Iris pigment epithelial cell (primary cell): ENCODE data around the gene MTM1.
A peak's percentile ranks its signal among the peaks of the same experiment; 100 is the strongest.

Experiments used
- DNase-seq: peaks from one replicate; pipeline ENCODE4 v3.0.0-alpha.2; 2011; ENCODE audit warnings: low read depth

The MTM1 gene

DNA sequence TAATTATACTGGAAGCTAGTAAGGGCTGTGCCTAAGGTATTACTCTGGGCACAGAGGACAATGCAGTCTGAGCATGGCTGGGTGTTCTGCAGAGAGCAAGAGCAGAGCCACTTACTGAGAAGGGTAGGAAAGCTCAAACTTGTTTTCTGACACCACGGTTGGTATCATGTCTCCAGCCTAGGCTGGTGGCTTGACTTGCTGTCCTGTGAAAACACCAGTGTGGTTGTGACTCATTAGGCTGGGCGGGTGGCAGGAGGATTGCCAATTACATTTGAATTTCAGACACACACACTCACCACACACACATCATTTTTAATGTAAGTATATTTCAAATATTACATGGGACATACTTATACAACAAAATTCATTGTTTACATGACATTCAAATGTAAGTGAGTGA, 19.7 kb upstream of the MTM1 start:
- DNase-seq: no peak

DNA sequence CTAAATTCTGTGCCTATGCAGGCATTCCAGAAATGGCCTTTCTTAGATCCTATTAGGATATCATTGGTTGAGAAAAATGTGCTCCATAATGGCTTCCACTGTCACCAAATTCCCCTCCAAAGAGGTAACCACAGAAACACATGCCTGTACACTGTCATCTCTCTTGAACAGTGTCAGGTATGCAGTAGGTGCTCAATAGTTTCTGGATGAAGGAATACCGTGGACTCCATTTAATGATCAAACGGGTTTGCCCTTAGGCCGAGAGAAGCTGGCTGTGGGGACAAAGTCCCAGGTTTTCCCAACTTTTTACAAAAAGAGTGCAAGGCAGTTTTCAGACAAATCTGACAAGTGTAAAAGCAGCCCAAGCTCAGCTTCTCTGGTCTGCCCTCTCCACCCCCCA, 16.5 kb upstream of the MTM1 start:
- no peak for DNase-seq

DNA sequence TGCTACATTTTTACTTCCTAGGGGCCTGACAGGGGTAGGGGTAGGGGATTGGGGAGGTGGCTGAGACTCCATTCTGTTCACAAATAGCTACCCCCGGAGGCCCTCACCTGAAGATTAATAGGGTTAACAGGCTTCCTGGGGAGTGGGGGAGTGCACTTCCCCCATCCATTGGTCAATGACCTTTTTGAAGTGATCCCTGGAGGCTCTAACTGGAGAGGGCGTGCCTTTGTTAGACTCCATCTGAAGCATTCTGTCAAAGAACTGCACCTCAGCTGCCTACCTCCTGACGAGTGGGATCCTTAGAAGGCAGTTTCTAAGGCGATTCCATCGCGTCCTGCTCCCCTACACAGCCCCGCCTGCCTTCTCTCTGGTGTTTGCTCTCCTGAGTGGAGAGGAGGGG, 10.0 kb upstream of the MTM1 start:
- DNase-seq: no peak

DNA sequence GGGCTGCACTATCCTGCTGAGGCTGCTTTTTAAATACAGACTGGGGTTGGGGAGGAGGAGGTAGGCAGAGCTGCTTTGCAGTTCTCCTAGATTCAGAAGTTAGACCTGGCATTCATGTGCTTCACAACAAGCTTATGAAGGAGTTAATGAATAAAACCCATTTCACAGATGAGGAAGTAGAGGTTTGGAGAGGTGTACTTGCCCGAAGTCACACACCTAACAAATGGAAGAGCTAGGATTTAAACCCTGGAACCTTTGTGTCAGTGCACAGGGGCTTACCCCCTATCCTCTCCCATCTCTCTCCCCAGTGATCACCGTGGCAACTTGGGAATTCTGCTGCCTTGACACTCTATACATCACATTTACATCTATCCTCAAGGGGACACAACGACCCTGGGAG, 3.6 kb upstream of the MTM1 start:
- DNase-seq: no peak

DNA sequence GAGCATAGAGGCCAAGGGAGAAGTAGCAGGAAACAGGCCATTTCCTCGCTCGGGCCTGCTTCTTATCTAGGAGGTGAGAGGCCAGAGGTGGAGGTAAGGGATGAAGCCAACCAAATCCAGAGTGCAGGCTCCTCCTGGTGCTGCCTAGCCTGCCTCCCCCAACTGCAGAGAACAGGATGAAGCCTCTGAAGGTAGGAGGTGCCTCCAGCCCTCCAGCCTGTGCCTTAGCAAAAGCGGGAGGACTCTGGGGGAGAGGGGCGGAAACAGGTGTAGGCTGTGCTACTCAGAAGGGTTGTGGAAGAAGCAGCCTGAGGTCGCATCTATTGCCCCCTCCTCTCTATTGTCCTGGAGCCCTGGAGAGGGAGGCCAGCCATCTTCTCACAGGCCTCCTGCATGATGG, 2.9 kb upstream of the MTM1 start:
- DNase-seq: no peak

DNA sequence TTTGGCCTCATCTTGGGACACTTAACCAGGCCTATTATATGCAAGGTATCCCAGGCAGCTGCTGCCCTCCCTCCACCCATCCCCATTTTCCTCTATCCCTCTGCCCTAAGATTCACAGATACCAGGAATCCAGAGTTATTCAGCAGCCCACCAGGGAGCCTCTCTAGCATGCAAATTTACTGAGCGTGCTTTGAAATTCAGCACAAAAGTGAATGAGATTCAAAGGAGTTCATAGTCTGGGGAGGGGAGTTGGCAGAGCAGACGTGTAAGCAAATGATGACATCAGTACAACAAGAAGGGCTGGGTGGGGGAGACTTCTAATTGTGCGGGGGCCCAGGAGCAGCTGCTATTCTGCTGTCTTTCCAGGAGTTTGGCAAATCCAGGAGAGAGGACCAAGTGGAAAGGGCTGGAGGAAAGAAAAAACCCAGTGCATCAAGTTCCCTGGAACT, 1.7 kb upstream of the MTM1 start:
- DNase-seq: no peak

DNA sequence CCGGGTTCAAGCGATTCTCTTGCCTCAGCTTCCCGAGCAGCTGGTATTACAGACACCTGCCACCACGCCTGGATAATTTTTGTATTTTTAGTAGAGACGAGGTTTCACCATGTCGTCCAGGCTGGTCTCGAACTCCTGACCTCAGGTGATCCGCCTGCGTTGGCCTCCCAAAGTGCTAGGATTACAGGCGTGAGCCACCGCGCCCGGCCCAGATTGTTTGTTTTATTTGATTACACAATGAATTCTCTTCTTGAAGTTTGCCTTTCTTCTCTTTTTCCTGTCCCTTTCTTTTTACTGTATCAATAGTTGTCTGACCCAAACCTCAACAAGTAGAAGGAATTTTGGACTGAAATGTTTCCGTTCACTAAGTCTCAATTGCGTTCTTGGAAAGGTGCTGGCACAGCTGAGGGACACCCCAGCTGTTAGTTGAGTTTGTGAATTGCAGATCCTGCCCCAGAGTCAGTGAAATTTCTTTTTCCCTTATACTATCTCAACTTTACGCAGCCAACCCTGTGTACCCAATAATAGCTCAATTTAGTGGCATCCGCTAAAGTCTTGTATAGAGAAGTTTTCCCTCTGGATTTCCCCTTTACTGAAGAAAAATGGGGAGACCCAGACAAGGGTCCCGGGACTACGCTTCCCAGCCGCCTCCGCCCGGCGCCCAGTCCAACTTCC, 639 bp upstream of the MTM1 start:
- no peak for DNase-seq

DNA sequence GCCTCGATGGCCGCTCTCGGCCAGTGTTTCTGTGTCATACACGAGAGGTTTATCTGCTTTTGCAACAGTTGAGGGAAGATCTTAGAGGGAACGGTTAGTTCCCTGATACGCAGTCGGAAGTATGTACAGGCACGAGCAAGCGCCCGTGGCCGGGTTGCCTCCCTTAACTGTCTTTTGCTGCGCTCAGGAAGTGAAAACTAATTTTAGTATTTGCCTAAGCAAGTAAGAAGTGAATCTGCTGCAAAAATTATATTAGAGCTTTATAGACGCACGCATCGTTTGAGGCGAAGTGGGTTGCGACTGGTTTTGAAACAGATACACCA, 695 bp downstream of the MTM1 start:
- DNase-seq: peak; percentile 56

DNA sequence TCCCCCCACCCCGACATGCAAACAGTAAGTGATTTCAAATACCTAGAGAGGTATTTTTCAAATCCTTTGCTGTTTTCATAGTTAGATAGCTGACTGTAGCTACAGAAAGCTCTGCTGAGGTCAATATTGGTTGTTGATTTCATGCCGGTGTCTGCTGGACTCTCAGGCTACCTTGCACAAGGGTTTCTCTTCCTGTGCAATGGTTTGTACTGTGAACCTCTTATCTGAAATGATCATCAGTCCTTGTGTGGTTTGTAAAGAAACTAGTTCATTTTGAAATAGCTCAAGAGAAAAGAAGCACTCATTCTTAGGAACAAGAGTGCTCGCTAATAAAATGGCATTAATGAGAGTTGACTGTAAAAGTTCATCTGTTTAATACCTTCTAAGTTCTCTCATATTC, 2.1 kb downstream of the MTM1 start:
- peak; percentile 52 for DNase-seq

DNA sequence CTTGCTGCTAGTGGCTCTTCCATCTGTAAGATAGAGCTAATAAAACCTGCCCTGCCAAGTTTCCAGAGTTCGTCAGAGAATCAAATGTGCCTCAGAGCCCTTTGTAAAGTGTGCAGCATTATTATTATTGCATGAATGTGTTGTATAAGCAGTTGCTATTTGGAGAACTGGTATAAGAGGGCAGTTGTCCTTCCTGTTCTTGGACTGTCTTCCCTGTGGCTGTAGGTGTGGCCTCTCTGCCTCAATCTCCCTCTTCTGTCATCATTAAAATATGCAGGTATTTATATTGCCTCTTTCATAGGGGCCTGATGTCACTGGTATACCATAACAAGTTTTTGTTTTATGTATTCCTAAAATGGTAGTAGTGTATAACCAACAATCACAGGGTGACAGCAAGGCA, 3.8 kb downstream of the MTM1 start:
- no peak for DNase-seq

DNA sequence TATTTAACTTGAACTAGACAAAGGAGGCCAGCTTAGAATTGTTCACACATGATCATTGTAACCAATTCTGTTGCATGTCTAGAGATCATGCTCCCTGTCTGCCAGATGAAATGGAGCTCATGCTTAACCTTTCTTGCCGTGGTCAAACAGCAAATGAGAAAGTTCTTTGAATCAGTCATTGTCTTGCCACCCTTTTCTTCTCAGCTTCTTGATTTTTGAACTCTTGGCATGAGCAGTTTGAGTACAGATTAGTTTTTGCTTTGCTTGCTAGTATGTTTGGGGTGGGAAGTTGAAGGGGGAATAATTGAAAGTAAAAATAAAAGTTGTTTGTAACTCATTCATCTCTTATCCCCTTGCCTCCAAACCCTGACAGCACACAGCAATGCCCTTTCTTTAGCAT, 4.7 kb downstream of the MTM1 start:
- no peak for DNase-seq

DNA sequence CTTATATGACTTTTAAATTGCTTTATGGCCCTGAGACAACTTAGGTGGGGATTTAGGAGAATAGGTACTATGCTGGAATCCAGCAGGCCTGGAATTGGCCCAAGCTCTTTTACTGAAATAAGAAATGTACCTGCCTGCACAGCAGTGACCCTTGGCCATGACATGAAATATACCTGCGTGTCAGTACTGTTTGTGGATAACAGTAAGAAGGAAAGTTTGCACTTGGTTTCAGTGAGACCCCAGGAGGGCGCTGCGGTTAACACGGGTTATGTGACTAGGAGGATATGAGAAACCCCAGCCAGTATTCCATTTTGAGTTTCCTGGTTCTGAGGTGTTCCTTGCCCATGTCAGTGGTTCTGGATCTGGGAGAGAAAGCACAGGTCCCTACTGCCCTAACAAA, 5.3 kb downstream of the MTM1 start:
- DNase-seq: no peak

DNA sequence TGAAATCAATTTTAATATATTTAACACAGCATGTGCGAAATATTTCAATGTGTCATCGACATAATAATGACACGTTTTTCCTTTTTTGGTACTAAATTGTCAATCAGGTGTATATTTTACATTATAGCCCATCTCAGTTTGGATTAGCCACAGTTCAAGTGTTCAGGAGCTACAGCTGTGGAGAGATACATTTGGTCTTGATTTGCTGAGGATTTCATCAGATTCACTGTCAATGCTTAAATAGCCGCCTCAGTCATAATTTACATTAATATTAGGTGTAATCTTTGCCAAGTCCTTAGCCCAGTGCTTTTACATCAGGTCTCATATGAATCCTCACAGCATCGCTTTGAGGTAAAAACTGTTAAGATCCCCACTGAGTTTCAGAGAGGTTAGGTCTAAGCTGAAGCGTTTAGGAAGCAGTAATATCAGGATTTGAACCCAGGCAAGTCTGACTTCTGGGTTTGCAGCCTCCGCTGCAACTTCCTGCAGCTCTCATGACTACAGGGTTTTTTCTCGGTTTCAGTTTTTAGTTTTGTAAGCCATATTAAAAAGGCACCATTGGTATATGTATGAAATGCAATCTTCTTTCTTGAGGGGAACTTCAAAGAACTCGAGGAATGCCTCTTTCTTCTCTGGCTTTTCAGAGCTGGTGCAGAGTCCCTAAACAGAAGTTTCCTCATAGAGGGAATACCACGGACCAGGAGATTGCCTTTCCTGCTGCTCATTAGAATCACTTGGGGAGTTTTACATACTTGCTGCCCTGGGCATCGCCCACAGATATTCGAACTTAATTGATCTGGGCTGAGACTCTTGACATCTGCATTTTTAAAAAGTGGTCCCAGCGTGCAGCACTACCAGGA, 6.4 kb downstream of the MTM1 start:
- no peak for DNase-seq

DNA sequence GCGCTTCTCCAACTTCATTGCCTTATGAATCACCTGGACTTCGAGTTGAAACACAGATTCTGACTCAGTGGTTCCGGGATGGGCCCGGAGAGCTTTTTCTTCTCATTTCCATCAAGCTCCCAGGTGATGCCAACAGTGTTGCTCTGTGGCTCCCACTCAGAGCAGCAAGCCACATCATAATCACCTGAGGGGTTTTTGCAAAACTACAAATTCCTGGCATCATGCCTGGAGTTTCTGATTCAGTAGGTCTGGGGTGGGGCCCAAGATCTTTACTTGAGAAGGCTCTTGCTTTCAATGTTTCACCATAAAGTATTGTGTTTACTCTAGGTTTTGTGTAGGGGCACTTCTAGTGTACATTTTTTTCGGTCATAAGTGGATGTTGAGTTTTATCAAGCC, 7.0 kb downstream of the MTM1 start:
- peak; percentile 52 for DNase-seq

DNA sequence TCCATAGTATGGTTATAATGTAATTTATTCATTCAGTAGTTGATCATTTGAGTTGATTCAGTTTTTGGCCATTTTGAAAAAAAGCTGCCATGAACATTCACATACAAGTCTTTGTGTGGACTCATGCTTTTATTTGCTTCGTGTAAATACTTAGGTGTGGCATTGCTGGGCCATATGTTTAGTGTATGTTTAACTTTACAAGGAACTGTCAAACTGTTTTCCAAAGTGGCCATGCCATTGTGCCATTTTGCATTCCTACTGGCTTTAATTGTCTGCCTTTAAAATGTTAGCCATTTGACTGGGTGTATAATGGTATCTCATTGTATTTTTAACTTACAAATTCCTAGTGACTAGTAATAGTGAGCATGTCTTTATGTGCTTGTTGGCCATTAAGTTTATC, 8.8 kb downstream of the MTM1 start:
- DNase-seq: no peak

DNA sequence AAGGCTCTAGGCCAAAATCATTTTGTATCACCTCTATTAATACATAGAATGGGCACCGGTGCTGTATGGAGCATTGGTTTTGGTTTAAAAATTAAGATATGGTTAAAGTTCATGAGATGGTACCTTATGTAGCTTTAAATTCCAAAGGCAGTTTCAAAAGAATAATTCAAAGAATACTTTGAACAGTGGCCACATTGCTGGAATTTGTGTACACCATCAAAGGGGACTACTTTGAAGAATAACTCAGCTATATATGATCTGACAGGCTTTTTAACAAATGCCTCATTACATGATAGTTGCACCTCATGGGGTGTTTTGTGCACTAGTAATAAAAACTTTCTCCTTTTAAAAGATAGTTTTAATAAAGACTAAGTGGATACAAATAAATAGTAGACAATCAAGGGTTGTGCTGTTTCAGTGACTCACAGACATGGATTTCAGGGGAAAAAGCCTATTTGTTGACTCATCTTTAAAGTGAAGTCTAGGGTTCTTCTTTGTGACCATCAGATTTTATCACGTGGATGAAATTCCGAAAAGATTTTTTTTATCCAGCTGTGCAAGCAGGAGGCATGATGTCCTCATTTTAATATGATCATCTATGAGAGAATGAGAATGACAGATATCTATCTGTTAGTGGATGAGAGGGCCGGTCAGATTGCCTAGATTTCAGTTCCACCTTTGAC, 12.8 kb downstream of the MTM1 start:
- DNase-seq: peak; percentile 80

DNA sequence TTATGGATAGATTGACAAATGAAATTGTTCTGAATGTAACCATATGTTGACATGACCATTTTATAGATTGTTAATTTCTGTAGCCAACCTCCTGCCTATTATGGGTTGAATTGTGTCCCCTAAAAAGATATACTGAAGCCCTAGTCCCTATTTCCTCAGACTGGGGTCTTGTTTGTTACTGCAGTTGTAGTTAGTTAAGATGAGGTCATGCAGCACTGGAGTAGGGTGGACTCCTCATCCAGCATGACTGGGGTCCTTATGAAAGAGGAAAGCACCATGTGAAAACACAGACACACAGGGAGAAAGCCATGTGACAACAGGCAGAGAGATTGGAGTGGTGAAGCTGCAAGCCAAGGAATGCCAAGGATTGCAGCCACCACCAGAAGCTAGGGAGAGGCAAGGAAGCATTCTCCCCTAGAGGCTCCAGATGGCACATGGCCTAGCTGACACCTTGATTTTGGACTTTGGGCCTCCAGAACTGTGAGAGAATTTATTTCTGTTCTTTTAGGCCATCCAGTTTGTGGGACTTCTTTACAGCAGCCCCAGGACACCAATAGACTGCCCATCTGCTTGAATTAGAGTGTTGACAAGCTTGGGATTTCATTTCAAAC, 14.0 kb downstream of the MTM1 start:
- DNase-seq: no peak

DNA sequence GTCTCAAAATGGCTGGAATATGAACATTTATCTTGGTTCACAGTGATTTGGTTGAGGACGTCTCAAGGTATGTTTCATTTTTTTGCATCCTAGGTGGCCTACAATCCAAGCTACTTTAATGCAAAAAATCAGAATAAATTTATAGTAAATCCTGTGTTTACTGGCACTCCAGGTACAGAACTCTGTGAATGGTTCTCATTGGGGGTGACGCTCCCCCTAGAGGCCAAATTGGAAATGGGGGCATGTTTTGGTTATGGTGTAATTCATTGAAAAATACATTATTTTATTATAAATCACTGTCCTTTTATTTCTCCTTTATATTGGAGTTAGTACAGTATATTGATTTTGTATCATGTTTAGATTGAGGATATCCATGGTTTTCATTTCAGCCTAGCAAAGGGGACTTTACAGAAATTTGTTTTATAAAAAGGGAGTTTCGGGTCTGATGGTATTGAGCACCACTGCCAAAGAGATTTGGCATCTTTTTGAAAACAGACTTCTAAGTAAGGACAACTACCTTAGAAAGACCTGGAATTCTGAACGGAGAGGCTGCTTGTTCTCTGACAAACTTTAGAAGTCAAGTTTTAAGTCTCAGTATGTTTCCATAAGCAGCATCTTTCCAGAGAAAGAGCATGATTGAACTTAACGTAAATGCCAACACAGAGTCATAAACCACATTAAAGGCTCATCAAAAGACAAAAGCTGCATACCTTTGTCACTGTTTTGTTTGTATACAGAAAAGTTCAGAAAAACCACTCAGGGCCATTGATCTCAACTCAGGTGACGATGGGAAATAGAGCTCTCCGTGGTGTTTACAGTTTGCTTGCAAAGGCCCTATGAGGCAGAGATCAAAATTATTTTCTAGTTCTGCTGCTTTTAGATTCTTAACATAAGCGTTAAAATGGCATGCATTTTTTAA, 19.4 kb downstream of the MTM1 start:
- no peak for DNase-seq

DNA sequence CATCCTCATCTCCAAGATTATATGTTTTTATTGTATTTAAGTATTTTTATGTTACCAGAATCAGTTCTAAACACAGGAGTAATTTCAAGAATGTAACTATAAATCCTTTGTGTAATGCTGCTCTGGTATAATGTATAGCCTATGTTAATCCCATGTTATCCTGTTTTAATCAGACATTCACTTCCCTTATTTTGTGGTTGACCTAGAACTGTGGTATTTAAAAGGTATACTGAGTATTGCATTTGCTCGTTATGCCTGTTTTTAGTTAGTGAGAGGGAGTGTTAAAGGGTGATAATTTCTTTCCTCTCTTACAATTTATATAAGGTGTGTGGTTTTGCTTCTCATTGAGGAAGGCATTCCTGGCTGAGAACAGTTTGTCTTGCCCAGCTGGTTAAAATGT, 26.2 kb downstream of the MTM1 start:
- DNase-seq: no peak

DNA sequence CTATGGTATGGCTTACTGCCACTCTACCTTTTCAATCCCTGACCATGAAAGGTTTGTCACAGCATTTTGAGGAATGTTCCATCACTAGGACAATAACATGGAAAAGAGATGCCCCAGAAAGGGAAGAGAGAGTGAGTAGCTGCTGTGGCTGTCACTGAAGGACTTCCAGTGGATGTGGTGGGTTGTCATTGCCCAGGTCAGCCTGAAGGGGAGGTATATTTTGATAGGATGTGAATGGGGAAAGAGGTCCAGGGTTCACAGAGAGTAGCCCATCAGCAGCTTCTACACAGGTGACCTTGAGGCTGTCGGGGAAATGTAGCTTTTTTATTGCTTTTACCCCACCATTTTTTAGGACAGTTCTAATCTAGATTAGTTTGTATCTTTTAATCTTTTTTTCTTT, 30.8 kb downstream of the MTM1 start:
- DNase-seq: no peak

DNA sequence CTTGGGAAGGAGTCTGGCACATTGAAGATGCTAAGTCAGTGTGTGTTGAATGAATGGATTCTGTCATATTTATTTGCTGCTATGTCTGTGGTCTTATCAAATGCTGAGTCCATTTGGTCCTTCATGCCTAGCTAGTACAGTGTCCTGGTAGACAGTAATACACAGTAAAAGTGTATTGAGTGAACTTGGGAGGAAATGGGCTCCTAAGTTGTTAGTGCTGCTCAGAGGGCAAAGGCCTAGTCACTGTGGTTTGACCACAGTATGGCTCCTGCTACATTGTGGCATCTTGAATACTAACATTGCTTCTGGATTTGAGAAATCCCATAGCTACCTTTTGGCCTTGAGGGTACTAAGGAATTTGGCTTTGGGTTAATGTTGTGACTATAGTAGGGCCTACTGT, 33.9 kb downstream of the MTM1 start:
- DNase-seq: no peak

DNA sequence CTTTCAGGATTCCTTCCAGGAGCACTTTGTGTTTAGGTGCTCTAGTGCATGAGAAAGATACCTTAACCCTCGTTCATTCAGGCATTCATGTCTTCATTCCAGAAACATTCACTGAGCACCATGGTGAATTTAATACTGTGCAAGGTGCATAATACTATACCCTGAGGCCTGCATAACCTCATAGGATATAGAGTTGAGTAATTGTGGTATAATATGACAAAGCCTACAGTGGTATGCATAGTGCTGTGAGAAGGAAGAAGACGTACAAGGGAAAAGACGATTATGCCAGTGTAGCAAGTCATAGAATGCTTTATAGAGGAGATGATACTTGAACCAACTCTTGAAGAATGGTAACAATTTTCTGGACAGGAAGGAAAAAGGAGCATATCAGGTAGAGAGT, 34.3 kb downstream of the MTM1 start:
- DNase-seq: no peak
